Measurements from ENCODE around the gene KIRREL3.

GRCh38 chr11:126963603-126964363 is 36.8 kb downstream of the KIRREL3 start:
- TF ChIP-seq POLR2AphosphoS5 (IDR thresholded peaks at IDR 0.05; ENCODE audit: control insufficient read depth, insufficient read depth, low read depth, low read length) (no peak), EP300 (IDR thresholded peaks at IDR 0.05; ENCODE audit: low read length) (no peak), NFYB (IDR thresholded peaks at IDR 0.05; ENCODE audit: extremely low read depth, insufficient read length) (no peak), ZNF280A (IDR thresholded peaks at IDR 0.05; ENCODE audit: low read depth, partially characterized antibody) (no peak), POLR2A (conservative IDR thresholded peaks at IDR 0.05) (no peak), CREB1 (IDR thresholded peaks at IDR 0.05) (no peak), CREB1 (CRISPR knock-in tag; IDR thresholded peaks at IDR 0.05) (no peak), CCAR2 (IDR thresholded peaks at IDR 0.05; ENCODE audit: low read depth, low read length) (no peak), MYC (IDR thresholded peaks at IDR 0.05; ENCODE audit: low read depth, low read length) (no peak), MYC (CRISPR knock-in tag; IDR thresholded peaks at IDR 0.05; ENCODE audit: borderline replicate concordance, low read depth) (no peak), FOXJ3 (CRISPR knock-in tag; IDR thresholded peaks at IDR 0.05) (no peak)
- TF ChIP-seq, protein P1, sequence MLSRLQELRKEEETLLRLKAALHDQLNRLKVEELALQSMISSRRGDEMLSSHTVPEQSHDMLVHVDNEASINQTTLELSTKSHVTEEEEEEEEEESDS (CRISPR knock-in tag; IDR thresholded peaks at IDR 0.05), result no peak

All from K562 (cell line).